ENCODE results near the gene UBAC2.

DNA sequence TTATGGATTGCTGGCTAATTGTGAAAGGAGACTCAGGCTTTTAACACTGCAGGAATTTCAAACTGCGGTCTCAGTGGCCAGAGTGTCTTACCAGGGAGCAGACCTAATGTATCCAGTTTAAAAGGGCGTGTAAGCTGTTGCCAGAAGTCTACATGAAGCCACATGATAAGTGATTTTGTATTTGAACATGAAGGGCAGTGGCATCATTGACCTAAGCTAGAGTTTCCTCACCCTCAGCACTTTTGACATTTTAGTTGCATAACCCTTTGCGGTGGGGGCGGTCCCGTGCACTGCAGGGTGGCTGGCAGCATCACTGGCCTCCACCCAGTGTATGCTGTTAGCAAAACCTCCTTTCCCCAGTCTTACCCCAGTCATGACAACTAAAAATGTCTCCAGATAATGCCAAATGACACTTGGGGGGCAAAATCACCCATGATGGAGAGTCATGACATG lies 81.2 kb downstream of the UBAC2 start:
- TF ChIP-seq, protein P1, sequence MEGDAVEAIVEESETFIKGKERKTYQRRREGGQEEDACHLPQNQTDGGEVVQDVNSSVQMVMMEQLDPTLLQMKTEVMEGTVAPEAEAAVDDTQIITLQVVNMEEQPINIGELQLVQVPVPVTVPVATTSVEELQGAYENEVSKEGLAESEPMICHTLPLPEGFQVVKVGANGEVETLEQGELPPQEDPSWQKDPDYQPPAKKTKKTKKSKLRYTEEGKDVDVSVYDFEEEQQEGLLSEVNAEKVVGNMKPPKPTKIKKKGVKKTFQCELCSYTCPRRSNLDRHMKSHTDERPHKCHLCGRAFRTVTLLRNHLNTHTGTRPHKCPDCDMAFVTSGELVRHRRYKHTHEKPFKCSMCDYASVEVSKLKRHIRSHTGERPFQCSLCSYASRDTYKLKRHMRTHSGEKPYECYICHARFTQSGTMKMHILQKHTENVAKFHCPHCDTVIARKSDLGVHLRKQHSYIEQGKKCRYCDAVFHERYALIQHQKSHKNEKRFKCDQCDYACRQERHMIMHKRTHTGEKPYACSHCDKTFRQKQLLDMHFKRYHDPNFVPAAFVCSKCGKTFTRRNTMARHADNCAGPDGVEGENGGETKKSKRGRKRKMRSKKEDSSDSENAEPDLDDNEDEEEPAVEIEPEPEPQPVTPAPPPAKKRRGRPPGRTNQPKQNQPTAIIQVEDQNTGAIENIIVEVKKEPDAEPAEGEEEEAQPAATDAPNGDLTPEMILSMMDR (IDR thresholded peaks at IDR 0.05 in 8 of 11, conservative IDR thresholded peaks at IDR 0.05 in 3 of 11): no peak
- TF ChIP-seq POLR2A (IDR thresholded peaks at IDR 0.05) (no peak), POLR2AphosphoS5 (IDR thresholded peaks at IDR 0.05) (peak; percentile 37 to 91 (median 79))

All from spleen (tissue), 7 donors.